Measurements from ENCODE around the gene FARSA. TPM values are rescaled to one million over a fixed set of nuclear protein-coding genes. Genes with fewer than 3 reads are reported as not detected.

Gene FARSA
- total and polyA plus RNA-seq, 2 of the 13 experiments (the other 11 are each of a cell fraction or from before 2014, with no cell fraction given), result 25.9 to 72.0 TPM

GRCh38 chr19:12956446-12957388, 23.2 kb upstream of the FARSA start, which contains the start of gene GADD45GIP1 (continued):
- TF ChIP-seq SP4 (CRISPR knock-in tag; IDR thresholded peaks at IDR 0.05) (peak; percentile 42; the same call in 1 of the 2 replicates), ZBTB37 (CRISPR knock-in tag; IDR thresholded peaks at IDR 0.05) (no peak), GFI1 (CRISPR knock-in tag; IDR thresholded peaks at IDR 0.05; ENCODE audit: borderline replicate concordance) (peak; percentile 70; the same call in 1 of the 2 replicates), CREM (IDR thresholded peaks at IDR 0.05) (no peak), CREM (CRISPR knock-in tag; IDR thresholded peaks at IDR 0.05) (no peak), ZNF3 (CRISPR knock-in tag; IDR thresholded peaks at IDR 0.05) (no peak), ZNF382 (CRISPR knock-in tag; IDR thresholded peaks at IDR 0.05; ENCODE audit: borderline replicate concordance) (no peak), ZNF563 (CRISPR knock-in tag; IDR thresholded peaks at IDR 0.05) (peak; percentile 86), XBP1 (CRISPR knock-in tag; IDR thresholded peaks at IDR 0.05) (no peak), GPN1 (CRISPR knock-in tag; IDR thresholded peaks at IDR 0.05; ENCODE audit: borderline replicate concordance) (no peak), ZNF20 (CRISPR knock-in tag; IDR thresholded peaks at IDR 0.05) (no peak), PREB (CRISPR knock-in tag; IDR thresholded peaks at IDR 0.05) (no peak), HINFP (CRISPR knock-in tag; IDR thresholded peaks at IDR 0.05; ENCODE audit: low read depth) (no peak; the same call in 1 of the 2 replicates), ZNF407 (CRISPR knock-in tag; IDR thresholded peaks at IDR 0.05; ENCODE audit: not compliant biosample characterization) (peak; percentile 94), MZF1 (CRISPR knock-in tag; IDR thresholded peaks at IDR 0.05; ENCODE audit: borderline replicate concordance) (no peak)

Measured in HepG2 (cell line).